CD4-positive, alpha-beta T cell (primary cell): Measurements from ENCODE around the gene COL9A1. TPM values are rescaled to one million over a fixed set of nuclear protein-coding genes. Genes with fewer than 3 reads are reported as not detected.

Experiments
- ATAC-seq: fragments of 200-7000 bp; cut with Tn5 transposase; one replicate; pipeline ENCODE4 v1.10.0; 2022; ENCODE audit warnings: mild to moderate bottlenecking; ENCODE audit not compliant: poor library complexity
- CTCF ChIA-PET: fragments of 350-600 bp; sonication (Branson Sonifier 250); formaldehyde crosslinking; loops from one replicate; lab custom pipeline; 2021; ENCODE audit warnings: antibody characterized with exemption, inconsistent platforms; lab: Charles Lee
- POLR2A ChIA-PET: fragments of 350-600 bp; sonication (Branson Sonifier 250); formaldehyde crosslinking; loops from one replicate; lab custom pipeline; 2021; ENCODE audit warnings: antibody characterized with exemption, inconsistent platforms; lab: Charles Lee
- DNase-seq, 14 experiments: peaks; one replicate each; pipeline ENCODE4 v3.0.0-alpha.2; 2013 to 2020; ENCODE audit warnings: mixed read lengths in 2 of 14
- H3K27ac ChIP-seq, 2 donors: one replicate each; pipeline versions ENCODE4 v1.5.1 to v1.7.0; 2013; ENCODE audit warnings: low read length in 2 of 2, low read depth in 1 of 2, mild to moderate bottlenecking in 1 of 2
- H3K27me3 ChIP-seq, 2 experiments: 1 replicate in 1 of 2; 2 replicates in 1 of 2; pipeline versions ENCODE4 v1.6.1 to v1.7.0; 2013; ENCODE audit warnings: low read length in 2 of 2, control low read depth in 1 of 2, mild to moderate bottlenecking in 1 of 2, moderate library complexity in 1 of 2; ENCODE audit not compliant: insufficient read depth in 2 of 2, control insufficient read depth in 1 of 2
- H3K36me3 ChIP-seq: one replicate; pipeline ENCODE4 v1.6.1; 2013; ENCODE audit warnings: low read length, control low read depth; ENCODE audit not compliant: insufficient read depth
- H3K4me1 ChIP-seq: one replicate; pipeline ENCODE4 v1.6.1; 2013; ENCODE audit warnings: low read length, control low read depth; ENCODE audit not compliant: insufficient read depth
- H3K4me3 ChIP-seq: one replicate; pipeline ENCODE4 v1.5.1; 2013; ENCODE audit warnings: mild to moderate bottlenecking, low read length, moderate library complexity
- H3K9me3 ChIP-seq, 2 experiments: 1 replicate in 1 of 2; 2 replicates in 1 of 2; pipeline versions ENCODE4 v1.6.1 to v1.7.0; 2013; ENCODE audit warnings: low read length in 2 of 2, mild to moderate bottlenecking in 2 of 2, control low read depth in 1 of 2, moderate library complexity in 1 of 2; ENCODE audit not compliant: control insufficient read depth in 1 of 2, insufficient read depth in 1 of 2
- H3K27ac Mint-ChIP-seq: one replicate; pipeline ENCODE4 v1.8.0; 2020; ENCODE audit warnings: mixed read lengths
- H3K27me3 Mint-ChIP-seq: one replicate; pipeline ENCODE4 v1.8.0; 2021; ENCODE audit warnings: mixed read lengths
- H3K36me3 Mint-ChIP-seq: one replicate; pipeline ENCODE4 v1.8.0; 2021; ENCODE audit warnings: low read depth, mixed read lengths
- H3K4me1 Mint-ChIP-seq: one replicate; pipeline ENCODE4 v1.8.0; 2021; ENCODE audit warnings: low read depth, mixed read lengths
- H3K4me3 Mint-ChIP-seq: one replicate; pipeline ENCODE4 v1.8.0; 2020; ENCODE audit warnings: mild to moderate bottlenecking, mixed read lengths
- H3K9me3 Mint-ChIP-seq: one replicate; pipeline ENCODE4 v1.8.0; 2020; ENCODE audit warnings: mixed read lengths
- intact Hi-C, 2 experiments: fragments of 100-400 bp; cut with DNase I in 1 of 2; cut with micrococcal nuclease in 1 of 2; formaldehyde crosslinking; loops; one replicate each; pipeline versions ENCODE4 v1.15.1 to v1.9.0; 2023 to 2025; cut with DNase I, micrococcal nuclease
- total RNA-seq, 174 experiments: library from RNA in 2 of 174; stranded (reverse) in 2 of 174; gene quantifications; one replicate each; pipeline ENCODE4 v1.2.3 and lab custom pipeline; 2021 to 2026
- TF ChIP-seq, protein P1 (sequence below): fragments of 200-600 bp; IDR thresholded peaks from one replicate; pipeline ENCODE4 v1.8.0; 2022; ENCODE audit warnings: antibody characterized with exemption, mild to moderate bottlenecking

Gene COL9A1
- total RNA-seq, 2 experiments from 2014 or later = not detected

DNA sequence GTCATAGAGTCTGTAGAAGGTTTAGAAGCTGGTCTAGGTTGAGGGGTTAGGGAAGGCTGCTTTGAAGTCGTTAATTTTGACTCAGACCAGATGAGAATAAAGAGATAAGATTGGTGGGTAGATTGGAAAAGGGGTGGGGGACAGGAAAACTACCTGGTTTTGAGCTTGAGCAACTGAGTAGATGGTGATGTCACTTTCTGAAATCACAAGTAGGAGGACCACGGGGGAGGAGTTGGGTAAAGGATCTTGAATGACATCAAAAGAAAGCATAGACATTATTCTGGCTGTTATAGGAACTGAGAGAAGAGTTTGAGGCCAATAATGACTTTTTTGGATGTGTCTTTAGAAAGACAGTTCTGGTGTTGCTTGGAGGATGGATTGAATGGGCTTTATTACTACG is 4.1 kb upstream of the COL9A1 start:
- no peaks in the 10 kb centered on the region for H3K36me3 Mint-ChIP-seq
- H3K27me3 Mint-ChIP-seq = peaks cover 49% of the 10 kb centered on the region
- H3K9me3 ChIP-seq = no peaks in the 10 kb centered on the region
- DNase-seq = no peak
- H3K27ac ChIP-seq = no peak overlapping the region
- no peaks in the 10 kb centered on the region for H3K4me1 ChIP-seq
- no peak overlapping the region for H3K4me3 ChIP-seq
- peaks cover 3 to 19% of the 10 kb centered on the region in 2 experiments for H3K27me3 ChIP-seq
- H3K4me1 Mint-ChIP-seq = no peaks in the 10 kb centered on the region
- no peak overlapping the region for H3K27ac Mint-ChIP-seq
- no peak overlapping the region for H3K4me3 Mint-ChIP-seq
- POLR2A ChIA-PET = no interaction called here
- intact Hi-C loops = loop anchor here in 1 of 2 experiments (5.0 kb wide), 1 partner anchor 705 kb away; no protein-coding TSS in a partner anchor
- TF ChIP-seq, protein P1, sequence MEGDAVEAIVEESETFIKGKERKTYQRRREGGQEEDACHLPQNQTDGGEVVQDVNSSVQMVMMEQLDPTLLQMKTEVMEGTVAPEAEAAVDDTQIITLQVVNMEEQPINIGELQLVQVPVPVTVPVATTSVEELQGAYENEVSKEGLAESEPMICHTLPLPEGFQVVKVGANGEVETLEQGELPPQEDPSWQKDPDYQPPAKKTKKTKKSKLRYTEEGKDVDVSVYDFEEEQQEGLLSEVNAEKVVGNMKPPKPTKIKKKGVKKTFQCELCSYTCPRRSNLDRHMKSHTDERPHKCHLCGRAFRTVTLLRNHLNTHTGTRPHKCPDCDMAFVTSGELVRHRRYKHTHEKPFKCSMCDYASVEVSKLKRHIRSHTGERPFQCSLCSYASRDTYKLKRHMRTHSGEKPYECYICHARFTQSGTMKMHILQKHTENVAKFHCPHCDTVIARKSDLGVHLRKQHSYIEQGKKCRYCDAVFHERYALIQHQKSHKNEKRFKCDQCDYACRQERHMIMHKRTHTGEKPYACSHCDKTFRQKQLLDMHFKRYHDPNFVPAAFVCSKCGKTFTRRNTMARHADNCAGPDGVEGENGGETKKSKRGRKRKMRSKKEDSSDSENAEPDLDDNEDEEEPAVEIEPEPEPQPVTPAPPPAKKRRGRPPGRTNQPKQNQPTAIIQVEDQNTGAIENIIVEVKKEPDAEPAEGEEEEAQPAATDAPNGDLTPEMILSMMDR = no peak
- ATAC-seq = no peak
- H3K9me3 Mint-ChIP-seq = no peaks in the 10 kb centered on the region
- CTCF ChIA-PET = no interaction called here
- no peaks in the 10 kb centered on the region for H3K36me3 ChIP-seq

DNA sequence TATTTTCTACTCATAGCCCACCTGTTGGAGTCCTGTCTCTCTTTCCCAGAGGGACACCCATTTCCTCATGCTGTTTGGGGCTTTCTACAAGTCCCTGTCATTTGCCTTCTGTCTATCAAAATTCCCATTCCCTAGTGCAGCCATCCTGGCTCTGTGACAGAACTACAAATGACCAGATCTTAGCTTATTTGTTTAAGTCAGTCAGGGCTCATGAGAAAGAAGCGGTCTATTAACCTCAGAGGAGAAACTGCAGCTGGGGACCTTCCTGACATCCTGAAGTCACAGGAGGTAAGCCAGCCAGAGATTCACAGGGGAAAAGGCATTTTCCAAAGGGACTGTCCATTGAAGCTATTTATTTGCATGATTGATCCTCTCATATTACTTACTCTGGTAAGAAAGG is 1.7 kb upstream of the COL9A1 start:
- no peaks in the 10 kb centered on the region for H3K9me3 Mint-ChIP-seq
- Histone ChIP-seq H3K36me3 (no peaks in the 10 kb centered on the region), H3K27me3 (peaks cover 3 to 13% of the 10 kb centered on the region in 2 experiments), H3K27ac (no peak overlapping the region), H3K9me3 (no peaks in the 10 kb centered on the region), H3K4me3 (no peak overlapping the region), H3K4me1 (no peaks in the 10 kb centered on the region)
- peaks cover 44% of the 10 kb centered on the region for H3K27me3 Mint-ChIP-seq
- H3K27ac Mint-ChIP-seq = no peak overlapping the region
- H3K4me3 Mint-ChIP-seq = no peak overlapping the region
- intact Hi-C loops = loop anchor here in 1 of 2 experiments (5.0 kb wide), 1 partner anchor 708 kb away; no protein-coding TSS in a partner anchor
- CTCF ChIA-PET = no interaction called here
- H3K36me3 Mint-ChIP-seq = no peaks in the 10 kb centered on the region
- TF ChIP-seq, protein P1 = no peak
- POLR2A ChIA-PET = no interaction called here
- H3K4me1 Mint-ChIP-seq = no peaks in the 10 kb centered on the region
- no peak for DNase-seq
- ATAC-seq = no peak

DNA sequence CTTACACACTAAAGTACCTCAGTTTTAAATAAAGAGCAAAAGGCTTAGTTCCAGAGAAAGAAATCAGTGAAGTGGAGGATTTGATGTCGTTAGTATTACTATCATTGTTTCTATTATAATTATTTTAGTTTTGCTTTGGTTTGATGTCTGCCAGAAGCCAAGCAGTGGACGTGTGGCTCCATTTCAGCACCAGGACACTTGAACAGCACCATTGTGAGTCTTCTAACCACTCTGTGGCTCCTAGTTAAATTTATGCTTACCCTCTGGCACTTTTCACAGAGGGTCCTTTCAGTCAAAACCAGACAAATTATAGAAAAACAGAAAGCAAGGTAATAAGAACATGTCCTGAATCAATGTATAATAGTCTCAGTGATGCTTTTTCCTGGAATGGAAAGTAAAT is 3.4 kb downstream of the COL9A1 start:
- no peak overlapping the region for H3K27ac Mint-ChIP-seq
- H3K36me3 Mint-ChIP-seq = no peaks in the 10 kb centered on the region
- Histone ChIP-seq H3K9me3 (no peaks in the 10 kb centered on the region), H3K27ac (no peak overlapping the region), H3K36me3 (no peaks in the 10 kb centered on the region), H3K4me3 (no peak overlapping the region), H3K4me1 (no peaks in the 10 kb centered on the region), H3K27me3 (peaks cover 3 to 22% of the 10 kb centered on the region in 2 experiments)
- H3K9me3 Mint-ChIP-seq = no peaks in the 10 kb centered on the region
- ATAC-seq = no peak
- no peaks in the 10 kb centered on the region for H3K4me1 Mint-ChIP-seq
- POLR2A ChIA-PET = no interaction called here
- peaks cover 38% of the 10 kb centered on the region for H3K27me3 Mint-ChIP-seq
- intact Hi-C loops = no loop called here
- TF ChIP-seq, protein P1 = no peak
- no peak for DNase-seq
- CTCF ChIA-PET = no interaction called here
- no peak overlapping the region for H3K4me3 Mint-ChIP-seq
